HepG2 (cell line): ENCODE data around the gene ABCA4. TPM values are rescaled to one million over a fixed set of nuclear protein-coding genes. Genes with fewer than 3 reads are reported as not detected.
A peak's percentile ranks its signal among the peaks of the same experiment; 100 is the strongest.

Source experiments
- FOXK1 ChIP-seq: sonication (generic); formaldehyde crosslinking; IDR thresholded peaks from 2 replicates; pipeline ENCODE4 v1.4.0; 2020; ENCODE audit warnings: low read depth, missing genetic modification reagents, borderline replicate concordance
- FOXP1 ChIP-seq, 2 experiments: fragments of 450-650 bp in 1 of 2; IDR thresholded peaks; 2 replicates each; pipeline ENCODE4 v1.6.1; 2017 to 2018; ENCODE audit warnings: antibody characterized with exemption in 1 of 2
- HMG20A ChIP-seq: IDR thresholded peaks from 2 replicates; pipeline ENCODE4 v1.6.1; 2016; ENCODE audit warnings: borderline replicate concordance
- HNF1B ChIP-seq: sonication (generic); formaldehyde crosslinking; IDR thresholded peaks from 2 replicates; pipeline ENCODE4 v1.5.1; 2020; ENCODE audit warnings: mild to moderate bottlenecking, moderate library complexity, missing genetic modification reagents
- IRF2 ChIP-seq: IDR thresholded peaks from 2 replicates; pipeline ENCODE4 v1.6.1; 2018; ENCODE audit warnings: missing genetic modification reagents, missing compliant biosample characterization
- KDM1A ChIP-seq: IDR thresholded peaks from 2 replicates; pipeline ENCODE4 v1.6.1; 2016; ENCODE audit warnings: missing compliant biosample characterization
- SALL1 ChIP-seq: sonication (generic); formaldehyde crosslinking; IDR thresholded peaks from 2 replicates; pipeline ENCODE4 v1.8.0; 2022; ENCODE audit warnings: mild to moderate bottlenecking, missing genetic modification reagents
- SNAPC4 ChIP-seq: sonication (generic); formaldehyde crosslinking; IDR thresholded peaks from 2 replicates; pipeline ENCODE4 v1.4.0; 2020; ENCODE audit warnings: mild to moderate bottlenecking, missing genetic modification reagents
- SOX13 ChIP-seq, 3 experiments: fragments of 450-650 bp in 1 of 3; sonication (generic) in 1 of 3; formaldehyde crosslinking in 1 of 3; IDR thresholded peaks in 2 of 3; conservative IDR thresholded peaks in 1 of 3; 2 replicates each; pipeline versions ENCODE4 v1.5.0 to v1.6.1; 2016 to 2020; ENCODE audit warnings: antibody characterized with exemption in 1 of 3, mild to moderate bottlenecking in 1 of 3, missing compliant biosample characterization in 1 of 3, missing genetic modification reagents in 1 of 3, moderate library complexity in 1 of 3
- ZNF766 ChIP-seq: sonication (generic); formaldehyde crosslinking; IDR thresholded peaks from 2 replicates; pipeline ENCODE4 v1.5.0; 2020; ENCODE audit warnings: missing genetic modification reagents, borderline replicate concordance
- ZNF850 ChIP-seq: sonication (generic); formaldehyde crosslinking; conservative IDR thresholded peaks from 2 replicates; pipeline ENCODE4 v1.9.0; 2021; ENCODE audit warnings: mild to moderate bottlenecking, missing genetic modification reagents
- polyA plus RNA-seq, 8 experiments: library from polyadenylated mRNA; depleted of rRNA in 3 of 8; stranded (reverse) in 7 of 8; unstranded in 1 of 8; fragments of >200 nt; fragmentation: Illumina TruSeq in 4 of 8; extraction: Trizol in 4 of 8; gene quantifications; 2 replicates each; pipeline versions ENCODE4 v1.2.1 to v1.2.3, GENCODE V29; 2011 to 2016; ENCODE audit warnings: low read depth in 4 of 8, missing spikeins in 1 of 8, mixed read lengths in 1 of 8; ENCODE audit not compliant: insufficient read depth in 1 of 8
- total RNA-seq, 5 experiments: library from RNA; depleted of rRNA; stranded (reverse); fragments of >200 nt; fragmentation: Illumina TruSeq; extraction: Trizol; gene quantifications; 2 replicates each; pipeline ENCODE4 v1.2.3, GENCODE V29; 2016; ENCODE audit warnings: low read depth in 1 of 5
- TF ChIP-seq, protein P1 (sequence below): sonication (generic); formaldehyde crosslinking; IDR thresholded peaks from 2 replicates; pipeline ENCODE4 v1.5.1; 2020; ENCODE audit warnings: missing genetic modification reagents, mild to moderate bottlenecking, borderline replicate concordance
- TF ChIP-seq, protein P2 (sequence below): IDR thresholded peaks from 2 replicates; pipeline ENCODE4 v1.6.1; 2016; ENCODE audit warnings: mild to moderate bottlenecking
- TF ChIP-seq, protein P3 (sequence below): sonication (generic); formaldehyde crosslinking; IDR thresholded peaks from 2 replicates; pipeline ENCODE4 v1.9.0; 2021; ENCODE audit warnings: missing genetic modification reagents, mild to moderate bottlenecking, borderline replicate concordance

ABCA4 gene
- total and polyA plus RNA-seq, 2 of the 13 experiments (the other 11 are each of a cell fraction or from before 2014, with no cell fraction given), result 0.24 to 0.67 TPM

GRCh38 chr1:93960641-93961147, 160.3 kb downstream of the ABCA4 start (continued):
- no peak for TF ChIP-seq ZNF850 (CRISPR knock-in tag)
- TF ChIP-seq, protein P1, sequence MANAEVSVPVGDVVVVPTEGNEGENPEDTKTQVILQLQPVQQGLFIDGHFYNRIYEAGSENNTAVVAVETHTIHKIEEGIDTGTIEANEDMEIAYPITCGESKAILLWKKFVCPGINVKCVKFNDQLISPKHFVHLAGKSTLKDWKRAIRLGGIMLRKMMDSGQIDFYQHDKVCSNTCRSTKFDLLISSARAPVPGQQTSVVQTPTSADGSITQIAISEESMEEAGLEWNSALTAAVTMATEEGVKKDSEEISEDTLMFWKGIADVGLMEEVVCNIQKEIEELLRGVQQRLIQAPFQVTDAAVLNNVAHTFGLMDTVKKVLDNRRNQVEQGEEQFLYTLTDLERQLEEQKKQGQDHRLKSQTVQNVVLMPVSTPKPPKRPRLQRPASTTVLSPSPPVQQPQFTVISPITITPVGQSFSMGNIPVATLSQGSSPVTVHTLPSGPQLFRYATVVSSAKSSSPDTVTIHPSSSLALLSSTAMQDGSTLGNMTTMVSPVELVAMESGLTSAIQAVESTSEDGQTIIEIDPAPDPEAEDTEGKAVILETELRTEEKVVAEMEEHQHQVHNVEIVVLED (CRISPR knock-in tag), result no peak
- no peak for TF ChIP-seq SOX13 (IDR thresholded peaks at IDR 0.05)
- peak in 1 of 2 experiments; percentile 38; a peak in 1 of 4 replicates for TF ChIP-seq SOX13 (CRISPR knock-in tag; conservative IDR thresholded peaks at IDR 0.05 in 1 of 2, IDR thresholded peaks at IDR 0.05 in 1 of 2)
- 0 out of 2 replicates have a peak, but pooled peaks have one; percentile 28 for TF ChIP-seq IRF2
- no peak for TF ChIP-seq HNF1B (CRISPR knock-in tag)
- 0 out of 2 replicates have a peak, but pooled peaks have one; percentile 26 for TF ChIP-seq FOXK1 (CRISPR knock-in tag)
- TF ChIP-seq, protein P2, sequence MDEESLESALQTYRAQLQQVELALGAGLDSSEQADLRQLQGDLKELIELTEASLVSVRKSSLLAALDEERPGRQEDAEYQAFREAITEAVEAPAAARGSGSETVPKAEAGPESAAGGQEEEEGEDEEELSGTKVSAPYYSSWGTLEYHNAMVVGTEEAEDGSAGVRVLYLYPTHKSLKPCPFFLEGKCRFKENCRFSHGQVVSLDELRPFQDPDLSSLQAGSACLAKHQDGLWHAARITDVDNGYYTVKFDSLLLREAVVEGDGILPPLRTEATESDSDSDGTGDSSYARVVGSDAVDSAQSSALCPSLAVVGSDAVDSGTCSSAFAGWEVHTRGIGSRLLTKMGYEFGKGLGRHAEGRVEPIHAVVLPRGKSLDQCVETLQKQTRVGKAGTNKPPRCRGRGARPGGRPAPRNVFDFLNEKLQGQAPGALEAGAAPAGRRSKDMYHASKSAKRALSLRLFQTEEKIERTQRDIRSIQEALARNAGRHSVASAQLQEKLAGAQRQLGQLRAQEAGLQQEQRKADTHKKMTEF, result 0 out of 2 replicates have a peak, but pooled peaks have one; percentile 29
- no peak for TF ChIP-seq SNAPC4 (CRISPR knock-in tag)
- TF ChIP-seq, protein P3, sequence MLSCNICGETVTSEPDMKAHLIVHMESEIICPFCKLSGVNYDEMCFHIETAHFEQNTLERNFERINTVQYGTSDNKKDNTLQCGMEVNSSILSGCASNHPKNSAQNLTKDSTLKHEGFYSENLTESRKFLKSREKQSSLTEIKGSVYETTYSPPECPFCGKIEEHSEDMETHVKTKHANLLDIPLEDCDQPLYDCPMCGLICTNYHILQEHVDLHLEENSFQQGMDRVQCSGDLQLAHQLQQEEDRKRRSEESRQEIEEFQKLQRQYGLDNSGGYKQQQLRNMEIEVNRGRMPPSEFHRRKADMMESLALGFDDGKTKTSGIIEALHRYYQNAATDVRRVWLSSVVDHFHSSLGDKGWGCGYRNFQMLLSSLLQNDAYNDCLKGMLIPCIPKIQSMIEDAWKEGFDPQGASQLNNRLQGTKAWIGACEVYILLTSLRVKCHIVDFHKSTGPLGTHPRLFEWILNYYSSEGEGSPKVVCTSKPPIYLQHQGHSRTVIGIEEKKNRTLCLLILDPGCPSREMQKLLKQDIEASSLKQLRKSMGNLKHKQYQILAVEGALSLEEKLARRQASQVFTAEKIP (CRISPR knock-in tag), result no peak
- TF ChIP-seq KDM1A (CRISPR knock-in tag), result peak; percentile 33; the same call in 1 of the 2 replicates
- TF ChIP-seq HMG20A, result peak; percentile 74
- no peak for TF ChIP-seq FOXP1 (IDR thresholded peaks at IDR 0.05)
- TF ChIP-seq FOXP1 (CRISPR knock-in tag; IDR thresholded peaks at IDR 0.05), result peak; percentile 37; the same call in 1 of the 2 replicates
- peak; percentile 77 for TF ChIP-seq SALL1
- TF ChIP-seq ZNF766 (CRISPR knock-in tag), result no peak
